Measurements from ENCODE around the gene ZNF789.
"Not testable (repeated sequence)": the region's sequence is repeated elsewhere in the genome, so short reads cannot be mapped to it uniquely, and the experiment has no call there.

Gene ZNF789

GRCh38 chr7:99472561-99473314, at the start of gene ZNF789:
ZNF789 (plus strand) TSS chr7:99472890; CDS start chr7:99476457, 3,567 bp downstream.
- peak; percentile 99 for DNase-seq

GRCh38 chr7:99424932-99425730, 47.6 kb upstream of the ZNF789 start:
- DNase-seq: no peak

GRCh38 chr7:99428972-99429566, 43.6 kb upstream of the ZNF789 start:
- DNase-seq: no peak

GRCh38 chr7:99429756-99430155, 42.9 kb upstream of the ZNF789 start:
- DNase-seq: no peak

- not testable (repeated sequence) for DNase-seq
Measured at GRCh38 chr7:99431756-99432540, 40.7 kb upstream of the ZNF789 start.

GRCh38 chr7:99433158-99433557, 39.5 kb upstream of the ZNF789 start:
- no peak for DNase-seq

GRCh38 chr7:99437946-99438572, 34.6 kb upstream of the ZNF789 start:
- DNase-seq: no peak

- peak; percentile 96 for DNase-seq
Measured at GRCh38 chr7:99438573-99439480, 33.9 kb upstream of the ZNF789 start, which contains the start of the genes CPSF4 and PTCD1. CPSF4 (plus strand) TSS chr7:99438943; CDS start chr7:99439083, 140 bp downstream. PTCD1 (minus strand) TSS chr7:99438798; CDS start chr7:99435242, 3,556 bp downstream.

- DNase-seq: no peak
Measured at GRCh38 chr7:99440195-99440594, 32.5 kb upstream of the ZNF789 start.

GRCh38 chr7:99446096-99446495, 26.6 kb upstream of the ZNF789 start:
- no peak for DNase-seq

- DNase-seq: no peak
Measured at GRCh38 chr7:99447943-99448342, 24.7 kb upstream of the ZNF789 start.

GRCh38 chr7:99448855-99449254, 23.8 kb upstream of the ZNF789 start:
- DNase-seq: no peak

GRCh38 chr7:99449326-99449725, 23.4 kb upstream of the ZNF789 start:
- DNase-seq: no peak

- DNase-seq: no peak
Measured at GRCh38 chr7:99451936-99452335, 20.8 kb upstream of the ZNF789 start.

- DNase-seq: no peak
Measured at GRCh38 chr7:99452541-99452940, 20.1 kb upstream of the ZNF789 start.

- no peak for DNase-seq
Measured at GRCh38 chr7:99453105-99453504, 19.6 kb upstream of the ZNF789 start.

- DNase-seq: no peak
Measured at GRCh38 chr7:99455874-99456273, 16.8 kb upstream of the ZNF789 start.

GRCh38 chr7:99456288-99456687, 16.4 kb upstream of the ZNF789 start:
- no peak for DNase-seq

GRCh38 chr7:99457050-99457649, 15.5 kb upstream of the ZNF789 start:
- DNase-seq: no peak

GRCh38 chr7:99457650-99458493, 14.8 kb upstream of the ZNF789 start:
- DNase-seq: no peak
